SU-DHL-6 (cell line): ENCODE data around the gene LAD1.

Source experiments
- H2AFZ ChIP-seq: fragments of 200-600 bp; sonication (generic); 2 replicates; pipeline ENCODE4 v1.6.1; 2014; ENCODE audit warnings: low read depth, mild to moderate bottlenecking, moderate library complexity, mixed read lengths, antibody characterized with exemption, low read length; ENCODE audit not compliant: severe bottlenecking
- H3F3A ChIP-seq: fragments of 200-600 bp; shearing (Covaris generic); 2 replicates; pipeline ENCODE4 v1.6.0; 2016; ENCODE audit warnings: antibody characterized with exemption, mild to moderate bottlenecking; ENCODE audit not compliant: insufficient read depth
- H3K27ac ChIP-seq: fragments of 200-600 bp; sonication (generic); 2 replicates; pipeline ENCODE4 v1.5.1; 2016; ENCODE audit warnings: low read depth, mild to moderate bottlenecking, low read length, moderate library complexity, mixed read lengths
- H3K27me3 ChIP-seq: fragments of 200-600 bp; sonication (generic), shearing (Covaris generic); 2 replicates; pipeline ENCODE4 v1.6.0; 2014; ENCODE audit warnings: mild to moderate bottlenecking, low read length
- H3K36me3 ChIP-seq: fragments of 200-600 bp; sonication (generic); 2 replicates; pipeline ENCODE4 v1.6.1; 2014; ENCODE audit warnings: mild to moderate bottlenecking, low read length, mixed read lengths
- H3K4me2 ChIP-seq: fragments of 300-600, 200-600 bp; shearing (Covaris generic), sonication (generic); 2 replicates; pipeline ENCODE4 v1.6.0; 2014; ENCODE audit warnings: low read length, low read depth, mild to moderate bottlenecking; ENCODE audit not compliant: poor library complexity, severe bottlenecking
- H3K4me3 ChIP-seq: fragments of 200-600 bp; sonication (generic); 2 replicates; pipeline ENCODE4 v1.5.1; 2014; ENCODE audit warnings: antibody characterized with exemption, low read length, mild to moderate bottlenecking, mixed read lengths; ENCODE audit not compliant: insufficient read depth, poor library complexity, severe bottlenecking
- H3K79me2 ChIP-seq: fragments of 200-600 bp; sonication (generic); 2 replicates; pipeline ENCODE4 v1.6.1; 2014; ENCODE audit warnings: mild to moderate bottlenecking, low read length, moderate library complexity; ENCODE audit not compliant: insufficient read depth
- H3K9ac ChIP-seq: fragments of 200-600 bp; sonication (generic); 2 replicates; pipeline ENCODE4 v1.7.0; 2014; ENCODE audit warnings: mild to moderate bottlenecking, low read length
- H3K9me2 ChIP-seq: fragments of 200-600 bp; sonication (generic); replicated peaks from 2 replicates; pipeline ENCODE4 v1.6.1; 2014; ENCODE audit warnings: low read length; ENCODE audit not compliant: insufficient read depth
- H3K9me3 ChIP-seq: fragments of 200-600 bp; sonication (generic); 2 replicates; pipeline ENCODE4 v1.6.1; 2014; ENCODE audit warnings: low read length, mixed read lengths; ENCODE audit not compliant: insufficient read depth
- H4K20me1 ChIP-seq: fragments of 200-600 bp; sonication (generic); 2 replicates; pipeline ENCODE4 v1.6.1; 2014; ENCODE audit warnings: low read depth, mild to moderate bottlenecking, antibody characterized with exemption, low read length, moderate library complexity, mixed read lengths
- CTCF ChIP-seq: fragments of 200-600 bp; sonication (generic); IDR thresholded peaks from one replicate; pipeline ENCODE4 v1.5.1; 2017; ENCODE audit warnings: antibody characterized with exemption, mild to moderate bottlenecking, low read length, moderate library complexity; ENCODE audit not compliant: insufficient read depth, poor library complexity, severe bottlenecking
- EZH2phosphoT487 ChIP-seq: fragments of 200-600 bp; sonication (generic), shearing (Covaris generic); conservative IDR thresholded peaks from 2 replicates; pipeline ENCODE4 v1.6.1; 2018; ENCODE audit warnings: mild to moderate bottlenecking, antibody characterized with exemption, low read length, moderate library complexity, mixed read lengths

The LAD1 gene

GRCh38 chr1:201414051-201414738 lies 15.1 kb upstream of the LAD1 start:
- no peaks in the 10 kb centered on the region for H3K36me3 ChIP-seq
- H3K27me3 ChIP-seq, result no peaks in the 10 kb centered on the region
- H3K9me2 ChIP-seq, result no peaks in the 10 kb centered on the region
- no peaks in the 10 kb centered on the region for H3K79me2 ChIP-seq
- no peaks in the 10 kb centered on the region for H4K20me1 ChIP-seq
- H3F3A ChIP-seq, result no peaks in the 10 kb centered on the region
- no peak overlapping the region for H3K27ac ChIP-seq
- H3K9me3 ChIP-seq, result no peaks in the 10 kb centered on the region
- no peak overlapping the region for H3K4me3 ChIP-seq
- no peak overlapping the region for H3K9ac ChIP-seq
- no peak overlapping the region for H3K4me2 ChIP-seq
- H2AFZ ChIP-seq, result no peak overlapping the region
- TF ChIP-seq CTCF, result no peak
- no peak for TF ChIP-seq EZH2phosphoT487

GRCh38 chr1:201411292-201411691 lies 12.2 kb upstream of the LAD1 start:
- Histone ChIP-seq H2AFZ (no peak overlapping the region), H3K9ac (no peak overlapping the region), H3K9me2 (no peaks in the 10 kb centered on the region), H3K4me3 (no peak overlapping the region), H4K20me1 (no peaks in the 10 kb centered on the region), H3K4me2 (no peak overlapping the region), H3F3A (no peaks in the 10 kb centered on the region), H3K79me2 (no peaks in the 10 kb centered on the region), H3K36me3 (no peaks in the 10 kb centered on the region), H3K9me3 (no peaks in the 10 kb centered on the region), H3K27me3 (no peaks in the 10 kb centered on the region), H3K27ac (no peak overlapping the region)
- no peak for TF ChIP-seq CTCF
- no peak for TF ChIP-seq EZH2phosphoT487

DNA sequence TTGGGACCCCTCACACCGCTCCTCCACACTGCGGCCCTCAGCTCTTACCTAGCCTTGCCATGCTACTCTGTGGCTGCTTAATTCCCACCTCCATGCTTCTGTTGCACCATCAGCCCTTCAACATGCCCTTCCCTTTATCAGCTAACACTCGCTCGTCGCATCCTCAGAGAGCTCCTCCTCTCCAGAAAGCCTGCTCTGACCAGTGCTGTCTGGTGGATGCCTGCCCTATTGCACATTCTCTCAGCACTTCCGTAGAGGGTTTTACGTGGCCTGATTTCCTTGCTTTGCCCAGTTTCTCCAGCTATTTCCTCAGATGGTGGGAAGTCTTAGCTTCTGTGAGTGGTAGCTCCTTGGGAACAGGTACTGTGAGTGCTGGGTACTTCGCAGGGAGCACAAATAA lies 10.3 kb upstream of the LAD1 start:
- no peaks in the 10 kb centered on the region for H3K79me2 ChIP-seq
- H3K4me2 ChIP-seq, result no peak overlapping the region
- H3K9me2 ChIP-seq, result no peaks in the 10 kb centered on the region
- no peaks in the 10 kb centered on the region for H3K36me3 ChIP-seq
- H4K20me1 ChIP-seq, result no peaks in the 10 kb centered on the region
- H2AFZ ChIP-seq, result no peak overlapping the region
- TF ChIP-seq CTCF (no peak), EZH2phosphoT487 (no peak)
- H3K9me3 ChIP-seq, result no peaks in the 10 kb centered on the region
- H3K4me3 ChIP-seq, result no peak overlapping the region
- no peak overlapping the region for H3K27ac ChIP-seq
- H3K27me3 ChIP-seq, result no peaks in the 10 kb centered on the region
- no peak overlapping the region for H3K9ac ChIP-seq
- H3F3A ChIP-seq, result no peaks in the 10 kb centered on the region
